Hematopoietic multipotent progenitor cell treated with erythropoietin and hydrocortisone succinate and interleukin-3 and kit ligand, for 6 days (in vitro differentiated cells): ENCODE results near the gene GFOD2.
"Not testable (repeated sequence)": the region's sequence is repeated elsewhere in the genome, so short reads cannot be mapped to it uniquely, and the experiment has no call there.

ENCODE experiments used
- DNase-seq: peaks from one replicate; pipeline ENCODE4 v3.0.0-alpha.2; 2015

Gene GFOD2

DNA sequence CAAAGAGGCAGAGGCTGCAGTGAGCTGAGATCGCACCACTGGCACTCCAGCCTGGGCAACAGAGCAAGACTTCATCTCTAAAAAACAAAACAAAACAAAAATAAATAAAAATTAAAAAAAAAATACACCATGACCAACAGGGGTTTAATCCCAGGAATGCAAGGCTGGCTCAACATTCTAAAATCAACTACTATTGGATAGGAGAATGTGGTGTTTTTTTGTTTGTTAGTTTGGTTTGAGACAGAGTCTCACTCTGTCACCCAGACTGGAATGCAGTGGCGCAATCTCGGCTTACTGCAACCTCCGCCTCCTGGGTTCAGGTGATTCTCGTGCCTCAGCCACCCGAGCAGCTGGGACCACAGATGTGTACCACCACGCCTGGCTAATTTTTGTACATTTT lies 19.9 kb downstream of the GFOD2 start:
- no peak for DNase-seq

DNA sequence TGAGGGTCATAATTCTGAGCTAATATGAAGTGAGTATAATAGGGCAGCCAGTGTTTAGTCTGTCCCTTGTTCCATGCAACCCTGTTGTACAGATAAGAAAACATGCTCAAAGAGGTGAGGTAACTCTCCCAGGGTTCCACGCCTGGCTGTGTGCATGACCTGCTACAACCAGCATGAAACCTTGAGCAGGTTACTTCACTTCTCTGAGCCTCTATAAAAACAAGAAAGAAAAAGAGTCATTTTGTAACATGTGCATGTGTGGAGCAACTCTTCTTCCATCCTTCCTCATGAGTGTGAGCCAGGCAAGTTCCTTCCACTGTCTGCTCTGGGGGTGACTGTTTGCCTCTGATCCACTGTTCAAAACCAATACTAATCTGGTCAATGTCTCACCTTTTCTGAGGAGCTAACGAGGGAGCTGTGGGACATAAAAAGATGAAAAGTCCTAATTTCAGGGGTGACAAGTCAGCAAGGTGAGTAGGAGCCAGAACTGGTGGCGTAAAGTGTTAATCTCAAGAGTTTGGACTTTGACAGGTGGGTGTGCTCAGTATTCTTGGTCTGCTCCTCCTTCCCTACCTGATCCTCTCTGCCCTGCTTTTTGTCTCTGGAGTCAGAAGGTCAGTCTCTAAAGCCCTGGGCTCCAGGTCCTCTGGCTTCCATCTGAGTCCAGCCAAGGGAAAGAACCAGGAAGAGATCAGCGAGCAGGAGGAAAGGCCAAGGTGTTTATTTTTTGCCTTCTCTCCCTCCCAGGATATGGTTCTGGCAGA lies 21.5 kb downstream of the GFOD2 start:
- DNase-seq = peak; percentile 27

DNA sequence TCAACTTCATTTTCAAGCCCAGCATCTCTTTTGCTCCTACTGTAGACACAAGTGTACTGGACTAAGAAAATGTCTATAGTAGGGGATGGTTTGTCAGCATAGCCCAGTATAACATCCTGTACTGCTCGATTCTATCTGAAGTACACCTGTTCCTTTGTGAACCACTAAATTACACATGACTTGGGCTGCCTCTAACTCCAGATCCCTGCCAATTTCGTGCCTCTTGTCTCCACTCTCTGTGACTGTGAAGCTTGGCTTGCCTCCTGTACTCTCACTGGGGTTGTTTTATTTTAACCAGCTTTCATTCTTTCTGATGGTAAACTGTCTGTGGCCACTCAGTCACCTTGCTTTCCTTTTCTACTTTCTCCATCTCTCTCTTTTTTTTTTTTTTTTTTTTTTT lies 24.5 kb downstream of the GFOD2 start:
- no peak for DNase-seq

DNA sequence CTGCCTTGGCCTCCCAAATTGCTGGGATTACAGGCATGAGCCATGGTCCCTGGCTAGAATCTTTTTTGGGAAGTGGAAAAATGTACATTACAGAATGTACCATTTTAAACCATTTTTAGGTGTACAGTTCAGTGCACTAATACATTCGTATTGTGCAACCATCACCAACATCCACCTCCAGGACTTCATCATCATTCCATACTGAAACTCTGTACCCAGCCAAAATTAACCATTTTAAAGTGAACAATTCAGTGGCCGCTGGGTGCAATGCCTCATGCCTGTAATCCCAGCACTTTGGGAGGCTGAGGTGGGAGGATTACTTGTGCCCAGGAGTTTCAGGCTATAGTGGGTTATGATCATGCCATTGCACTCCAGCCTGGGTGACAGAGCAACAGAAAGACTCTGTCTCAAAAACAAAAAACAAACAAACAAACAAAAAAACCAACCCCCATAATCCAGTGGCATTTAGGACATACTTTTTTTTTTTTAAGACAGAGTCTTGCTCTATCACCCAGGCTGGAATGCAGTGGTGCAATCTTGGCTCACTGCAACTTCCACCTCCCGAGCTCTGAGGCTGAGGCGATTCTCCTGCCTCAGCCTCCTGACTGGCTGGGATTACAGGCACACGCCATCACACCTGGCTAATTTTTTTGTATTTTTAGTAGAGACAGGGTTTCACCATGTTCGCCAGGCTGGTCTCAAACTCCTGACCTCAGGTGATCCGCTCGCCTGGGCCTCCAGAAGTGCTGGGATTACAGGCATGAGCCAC lies 25.4 kb downstream of the GFOD2 start:
- DNase-seq = not testable (repeated sequence)

DNA sequence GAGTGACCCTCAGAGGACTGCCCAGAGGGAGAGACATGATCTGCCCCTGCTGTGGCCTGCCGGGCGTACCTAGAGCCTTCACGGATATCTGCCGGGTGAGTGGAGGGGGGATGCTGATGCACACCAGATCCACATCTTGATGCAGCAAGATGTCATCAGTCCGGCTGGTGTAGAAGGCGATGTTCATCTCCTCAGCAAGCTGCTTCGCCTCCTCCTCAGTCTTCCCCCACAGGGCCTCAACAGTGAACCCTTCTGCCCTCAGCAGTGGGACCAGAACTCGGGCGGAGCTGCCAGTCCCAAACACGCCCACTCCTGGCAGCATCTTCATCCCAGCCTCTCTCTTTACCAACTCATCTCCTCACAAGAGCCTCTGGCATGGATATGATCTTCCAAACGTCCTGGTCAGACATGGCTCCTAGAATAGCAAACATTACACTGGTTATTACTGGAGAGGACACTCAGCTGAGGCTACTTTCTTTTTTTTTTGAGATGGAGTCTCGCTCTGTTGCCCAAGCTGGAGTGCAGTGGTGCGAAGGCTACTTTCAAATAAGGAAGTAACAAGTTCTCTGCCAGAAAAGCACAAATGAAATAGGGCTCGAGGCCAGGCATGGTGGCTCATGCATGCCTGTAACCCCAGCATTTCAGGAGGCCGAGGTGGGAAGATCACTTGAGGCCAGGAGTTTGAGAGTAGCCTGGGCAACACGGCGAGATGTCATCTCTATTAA lies 33.6 kb downstream of the GFOD2 start:
- no peak for DNase-seq

DNA sequence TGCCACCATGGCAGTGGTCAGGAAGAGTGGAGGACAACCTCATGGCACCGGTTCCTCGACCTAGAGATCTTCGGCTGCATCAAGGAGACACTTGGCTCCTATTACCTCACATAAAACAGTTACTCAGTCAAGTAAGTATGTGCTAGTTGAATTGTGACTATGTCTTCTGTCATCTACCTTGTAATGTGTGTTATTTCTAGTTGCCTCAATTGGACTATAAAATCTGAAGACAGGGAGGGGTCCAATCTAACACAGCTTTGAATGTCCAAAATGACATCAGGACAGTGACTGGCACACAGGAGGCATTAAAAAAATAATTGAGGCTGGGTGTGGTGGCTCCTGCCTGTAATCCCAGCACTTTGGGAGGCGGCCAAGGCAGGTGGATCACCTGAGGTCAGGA lies 35.3 kb downstream of the GFOD2 start:
- no peak for DNase-seq

DNA sequence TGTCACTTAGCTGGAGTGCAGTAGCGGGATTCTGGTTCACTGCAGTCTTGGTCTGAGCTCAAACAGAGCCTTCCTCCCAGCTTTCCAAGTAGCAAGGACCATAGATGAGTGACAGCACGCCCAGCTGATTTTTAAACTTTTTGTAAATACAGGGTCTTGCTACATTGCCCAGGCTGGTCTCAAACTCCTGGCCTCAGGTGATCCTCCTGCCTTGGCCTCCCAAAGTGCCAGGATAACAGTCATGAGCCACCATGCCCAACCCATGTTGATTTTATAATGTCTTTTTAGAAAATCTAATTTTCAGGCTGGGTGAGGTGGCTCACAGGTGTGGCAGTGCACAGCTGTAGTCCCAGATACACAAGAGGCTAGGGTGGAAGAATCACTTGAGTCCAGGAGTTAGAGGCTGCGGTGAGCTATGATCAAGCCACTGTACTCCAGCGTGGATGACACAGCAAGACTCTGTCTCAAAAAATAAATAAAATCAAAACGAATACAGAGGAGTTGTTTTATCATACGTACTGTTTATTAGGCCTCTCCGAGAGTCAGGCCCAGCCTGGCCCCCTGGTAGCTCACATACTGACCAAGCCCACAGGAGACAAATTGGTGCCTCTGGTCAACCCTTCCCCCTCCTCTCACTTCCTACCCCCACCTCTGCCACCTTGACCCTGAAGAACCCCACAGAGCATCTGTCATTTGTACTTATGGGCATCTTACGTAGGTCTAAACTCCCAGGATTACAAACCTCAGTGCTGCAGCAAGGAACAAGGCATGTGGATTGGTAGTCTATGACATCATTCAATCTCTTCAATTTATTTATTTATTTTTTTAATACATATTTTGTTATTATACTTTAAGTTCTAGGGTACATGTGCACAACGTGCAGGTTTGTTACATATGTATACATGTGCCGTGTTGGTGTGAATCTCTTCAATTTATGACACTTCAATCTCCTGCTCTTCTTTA lies 38.9 kb downstream of the GFOD2 start:
- no peak for DNase-seq

DNA sequence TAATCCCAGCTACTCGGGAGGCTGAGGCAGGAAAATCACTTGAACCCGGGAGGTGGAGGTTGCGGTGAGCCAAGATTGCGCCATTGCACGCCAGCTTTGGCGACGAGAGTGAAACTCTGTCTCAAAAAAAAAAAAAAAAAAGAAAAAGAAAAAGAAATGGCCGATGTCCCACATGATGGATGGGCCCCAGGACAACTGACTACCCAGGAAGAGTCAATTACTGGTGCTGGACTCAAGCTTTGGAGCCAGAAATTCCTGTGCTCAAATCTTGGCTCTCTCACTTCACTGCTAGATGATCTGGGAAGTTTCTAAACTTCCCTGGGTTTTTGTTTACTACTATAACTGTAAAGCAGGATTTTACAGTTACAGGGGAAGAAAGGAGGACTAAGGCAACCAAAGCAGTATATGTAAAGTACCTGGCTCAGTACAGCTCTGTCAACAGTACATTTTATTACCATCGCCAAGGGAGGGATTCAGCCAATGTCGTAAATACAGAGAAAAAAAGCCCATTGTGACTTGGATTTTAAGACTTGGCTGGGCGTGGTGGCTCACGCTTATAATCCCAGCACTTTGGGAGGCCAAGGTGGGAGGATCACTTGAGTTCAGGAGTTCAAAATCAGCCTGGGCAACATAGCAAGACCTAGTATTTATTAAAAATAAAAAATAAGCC lies 40.6 kb downstream of the GFOD2 start:
- DNase-seq = no peak

DNA sequence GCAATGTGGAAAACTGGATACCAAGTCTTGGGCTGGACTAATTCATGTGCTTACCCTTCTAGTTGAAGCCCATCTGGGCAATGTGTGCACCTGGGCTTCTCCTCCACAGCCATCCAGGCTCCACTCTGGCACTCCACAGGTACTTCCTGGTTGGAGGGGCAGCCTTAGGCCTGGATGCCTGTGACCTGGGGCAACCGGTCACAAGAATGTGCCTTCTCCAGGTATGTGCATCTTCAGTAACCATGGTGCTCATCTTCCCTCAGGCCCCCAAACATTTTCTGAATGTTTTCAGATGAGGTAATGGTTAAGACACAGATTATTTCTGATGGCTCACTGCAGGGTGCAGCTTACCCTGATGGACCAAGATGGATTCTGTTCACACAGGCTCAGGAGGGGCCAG lies 41.4 kb downstream of the GFOD2 start:
- no peak for DNase-seq

DNA sequence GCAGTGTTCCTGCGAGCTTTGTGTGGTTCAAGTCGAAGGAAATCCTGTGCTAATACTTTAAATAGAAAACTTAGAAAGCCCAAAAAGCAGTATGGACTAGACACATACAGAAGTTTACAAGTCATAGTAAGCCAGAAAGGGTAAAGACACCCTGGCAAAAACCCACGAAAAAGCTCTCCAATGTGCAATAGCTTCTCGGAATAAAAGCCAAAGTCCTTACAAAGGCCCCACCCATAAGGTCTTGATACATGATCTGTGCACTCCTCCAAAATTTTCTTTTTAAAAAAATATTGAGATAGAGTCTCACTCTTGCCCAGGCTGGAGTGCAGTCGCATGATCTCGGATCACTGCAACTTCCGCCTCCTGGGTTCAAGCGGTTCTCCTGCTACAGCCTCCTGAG lies 42.2 kb downstream of the GFOD2 start:
- no peak for DNase-seq

DNA sequence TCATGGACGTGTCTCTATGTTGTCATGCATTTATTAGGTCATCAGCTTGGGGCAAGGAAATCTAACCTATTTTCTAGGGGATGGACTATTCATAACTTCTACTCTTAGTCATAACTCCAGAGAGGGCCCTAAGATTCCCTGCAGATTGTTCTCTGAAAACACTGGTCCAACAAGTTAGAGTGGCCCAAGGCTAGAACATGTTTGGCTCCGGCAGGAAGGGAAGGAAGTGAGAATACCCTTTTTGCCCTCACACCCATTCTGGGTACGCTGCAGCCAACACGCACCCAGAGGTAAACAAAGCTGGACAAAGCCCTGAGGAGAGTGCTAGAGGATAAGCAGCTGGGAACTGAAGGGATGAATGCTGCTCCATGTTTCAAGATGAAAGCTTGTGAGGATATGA lies 42.6 kb downstream of the GFOD2 start:
- DNase-seq = no peak

DNA sequence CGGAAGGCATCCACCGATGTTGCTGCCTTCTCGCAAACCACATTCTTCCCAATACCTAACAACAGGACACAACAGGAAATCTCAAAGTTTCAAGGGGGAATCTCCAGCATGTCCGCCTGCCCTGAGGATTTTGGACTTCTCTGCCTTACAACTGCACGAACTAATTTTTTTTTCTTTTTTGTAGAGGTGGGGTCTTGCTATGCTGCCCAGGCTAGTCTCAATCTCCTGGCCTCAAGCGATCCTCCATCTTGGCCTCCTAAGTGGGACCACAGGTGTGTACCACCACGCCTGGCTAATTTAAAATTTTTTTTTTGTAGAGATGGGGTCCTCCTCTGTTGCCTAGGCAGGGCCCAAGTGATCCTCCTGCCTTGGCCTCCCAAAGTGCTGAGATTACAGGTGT lies 43.1 kb downstream of the GFOD2 start:
- no peak for DNase-seq

DNA sequence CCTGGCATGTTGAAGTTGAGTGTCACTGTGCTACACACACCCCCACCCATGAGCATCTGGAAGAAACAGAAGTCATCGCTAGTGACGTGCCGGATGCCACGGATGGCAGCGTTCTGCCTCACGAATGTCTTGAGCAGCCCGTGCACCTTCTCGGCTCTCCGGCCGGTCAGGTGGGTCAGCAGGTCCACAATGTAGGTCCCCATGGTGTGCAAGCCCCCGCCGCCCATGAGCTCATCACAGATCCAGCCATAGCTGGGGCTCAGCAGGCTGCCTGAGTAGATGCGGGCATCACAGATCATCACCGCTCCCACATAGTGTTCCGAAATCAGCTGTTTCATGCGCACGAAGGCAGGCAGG lies 43.6 kb downstream of the GFOD2 start:
- no peak for DNase-seq

DNA sequence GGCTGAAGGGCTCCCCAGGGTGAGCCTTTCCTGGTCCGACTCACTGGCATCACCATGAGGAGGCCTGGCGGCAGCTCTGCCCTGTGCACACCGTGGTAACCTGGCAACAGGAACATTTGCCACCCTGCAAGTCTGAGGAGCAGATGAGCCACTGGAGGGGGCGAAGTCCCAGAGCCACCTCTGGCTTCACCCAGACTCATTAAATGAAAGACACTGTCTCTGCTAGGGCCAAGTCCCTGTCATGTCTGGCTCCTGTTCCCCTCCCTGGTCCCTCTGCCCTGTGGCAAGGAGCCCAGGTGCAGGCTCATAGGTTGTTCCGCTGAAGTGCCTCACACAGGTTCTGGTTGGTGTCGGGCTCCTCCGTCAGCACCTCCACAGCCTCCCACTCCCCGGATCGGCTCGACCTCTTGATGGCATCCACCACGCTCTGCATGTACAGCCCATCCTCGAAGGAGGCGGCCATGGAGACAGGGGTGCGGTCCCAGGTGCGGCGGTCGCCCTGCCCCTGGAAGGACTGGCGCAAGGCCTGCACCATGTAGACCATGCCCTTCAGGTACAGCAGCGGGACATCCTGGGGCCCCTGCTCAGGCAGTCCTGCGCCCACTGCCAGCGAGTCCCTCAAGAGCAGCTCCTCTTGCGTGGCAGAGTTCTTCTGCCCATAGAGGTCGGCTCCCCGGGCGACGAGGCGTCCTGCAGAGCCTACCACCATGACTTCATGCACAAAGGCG lies 44.1 kb downstream of the GFOD2 start:
- DNase-seq = no peak

DNA sequence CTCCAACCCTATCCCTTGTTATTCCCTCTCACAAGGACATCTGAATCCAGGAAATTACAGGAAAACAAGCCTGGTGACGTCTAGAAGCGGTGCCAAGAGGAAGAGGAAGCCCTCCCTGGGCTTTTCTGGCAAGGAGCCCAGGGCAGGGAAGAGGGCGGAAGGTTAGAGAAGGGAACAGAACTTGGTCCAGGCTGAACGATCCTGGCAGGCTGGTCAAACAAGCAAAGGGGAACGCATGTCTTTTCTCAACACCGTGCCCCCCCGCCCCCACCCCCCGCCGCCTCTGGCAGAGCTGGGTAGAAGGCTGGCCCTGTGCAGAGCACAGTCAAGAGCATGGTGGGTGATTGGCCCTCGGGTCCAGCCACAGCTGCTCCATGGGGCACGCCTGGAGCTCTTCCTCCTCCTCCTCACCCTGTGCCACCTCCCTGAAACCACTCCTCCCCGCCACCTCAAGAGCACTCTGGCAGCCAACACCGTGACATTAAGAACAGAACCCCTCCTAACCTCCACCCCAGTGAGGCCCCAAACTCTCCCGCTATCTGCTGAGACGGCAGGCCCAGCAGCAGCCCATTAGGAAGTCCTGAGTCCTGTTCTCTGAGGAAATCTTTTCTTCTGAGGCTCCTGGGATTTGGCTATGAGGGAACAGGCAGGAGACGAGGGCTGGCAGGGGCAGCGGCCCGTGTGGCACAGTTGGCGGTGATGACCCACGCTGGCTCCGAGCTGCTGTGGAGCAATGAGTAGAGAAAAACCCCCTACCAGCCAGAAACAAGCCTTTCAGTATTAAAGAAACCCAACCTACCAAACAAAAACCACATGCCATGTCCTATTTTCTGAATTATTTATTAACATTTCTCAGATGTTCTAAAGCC lies 45.2 kb downstream of the GFOD2 start:
- peak; percentile 81 for DNase-seq

DNA sequence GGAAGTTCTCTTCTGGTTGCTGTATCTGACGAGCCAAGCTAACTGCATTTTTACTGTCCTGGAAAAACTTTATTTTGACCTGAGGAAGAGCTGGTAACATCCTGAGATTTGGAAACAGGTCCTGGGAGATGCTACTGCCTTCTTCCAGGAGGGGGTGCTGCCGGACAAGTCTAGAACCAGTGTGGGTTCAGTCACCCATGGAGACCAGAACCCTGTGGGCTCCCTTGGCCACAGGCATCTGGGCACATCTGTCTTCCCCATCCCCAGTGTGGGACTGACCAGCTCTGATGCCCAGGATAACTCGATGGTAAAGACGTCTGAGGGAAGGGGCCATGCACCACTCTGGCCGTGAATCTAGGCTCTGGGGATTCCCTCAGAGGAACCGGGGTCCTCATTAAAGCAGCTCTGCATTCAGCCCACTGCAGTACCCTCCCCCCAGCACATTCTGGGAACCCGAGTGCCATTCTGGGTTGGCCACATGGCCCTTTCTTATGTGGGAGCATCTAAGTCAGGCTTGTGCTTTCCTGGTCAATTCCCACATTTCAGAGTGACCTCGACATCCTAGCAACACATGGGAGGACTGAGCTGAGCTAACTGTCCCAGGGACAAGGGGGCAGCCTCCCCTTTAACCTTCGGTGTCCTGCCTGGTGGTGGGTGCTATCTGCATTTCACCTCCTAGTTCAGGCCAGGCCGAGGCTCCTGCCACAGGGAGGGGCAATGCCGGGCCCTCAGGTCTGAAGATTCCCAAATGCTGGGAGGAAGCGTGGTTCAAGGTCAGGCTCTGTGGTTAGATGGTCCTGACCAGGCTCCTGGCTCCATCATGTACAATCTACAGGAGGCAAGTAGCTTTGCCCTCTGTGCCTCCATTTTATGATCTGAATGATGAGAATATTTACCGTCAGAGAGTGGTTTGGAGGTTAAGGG lies 46.1 kb downstream of the GFOD2 start:
- peak; percentile 90 for DNase-seq

DNA sequence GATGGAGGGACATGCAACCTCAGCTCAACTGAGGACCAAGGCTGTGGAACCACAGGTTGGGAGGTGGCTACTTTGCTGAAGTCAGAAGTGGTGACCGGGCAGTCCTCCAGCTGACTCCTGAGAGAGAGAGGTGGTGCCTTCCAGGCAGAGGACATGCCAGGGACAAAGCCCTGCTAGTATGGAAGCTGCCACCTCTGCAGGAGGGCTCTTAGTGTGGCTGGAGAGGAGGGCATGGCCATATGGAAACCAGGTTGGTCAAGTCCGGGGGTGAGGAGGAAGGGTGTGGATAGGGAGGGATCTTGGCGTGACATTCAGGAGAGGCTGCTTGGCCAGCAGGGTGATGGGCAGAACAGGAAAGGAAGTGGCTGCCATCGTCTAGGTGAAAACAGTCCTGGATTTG lies 46.8 kb downstream of the GFOD2 start:
- no peak for DNase-seq

DNA sequence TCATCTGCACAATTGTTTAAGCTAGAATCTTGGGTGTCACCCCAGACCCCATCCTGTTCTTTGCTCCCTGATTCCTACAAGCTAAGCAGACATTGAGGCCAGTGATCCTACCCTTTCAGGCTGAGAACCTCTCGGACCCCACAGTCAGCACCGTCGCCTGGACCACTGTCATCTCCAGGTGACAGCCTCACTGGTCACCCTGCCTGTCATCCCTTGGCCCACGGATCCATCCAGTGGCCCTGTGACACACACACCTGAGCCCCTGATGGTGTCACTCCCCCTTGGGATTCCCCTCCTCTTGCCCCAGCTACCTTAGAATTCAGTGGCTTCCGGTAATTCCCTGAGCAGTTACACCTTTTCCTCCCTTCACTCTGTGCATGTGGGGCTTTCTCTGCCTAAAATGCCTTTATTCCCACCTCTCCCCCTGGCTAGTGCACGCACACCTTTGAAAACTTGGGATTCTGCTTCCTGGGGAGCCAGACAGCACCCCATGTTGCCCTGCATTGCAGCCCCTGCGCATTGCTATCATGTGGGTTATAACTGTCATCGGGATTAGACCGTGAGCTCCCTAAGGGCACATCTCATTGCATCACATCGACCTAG lies 49.5 kb downstream of the GFOD2 start:
- no peak for DNase-seq
